ENCODE results near the gene PSMD8. TPM values are rescaled to one million over a fixed set of nuclear protein-coding genes. Genes with fewer than 3 reads are reported as not detected.
"Not testable (repeated sequence)": the region's sequence is repeated elsewhere in the genome, so short reads cannot be mapped to it uniquely, and the experiment has no call there.

The PSMD8 gene
- total RNA-seq, 1 donor from 2014 or later: 215 TPM

GRCh38 chr19:38425222-38425809 lies 50.9 kb downstream of the PSMD8 start:
- H3K27me3 Mint-ChIP-seq (ENCODE audit: low read depth, unreplicated experiment): peaks cover 18% of the 10 kb centered on the region
- H3K27ac Mint-ChIP-seq (ENCODE audit: unreplicated experiment): no peak overlapping the region
- TF ChIP-seq EZH2 (IDR thresholded peaks at IDR 0.05; ENCODE audit: insufficient read depth, low read length) (no peak), CTCF (IDR thresholded peaks at IDR 0.05; ENCODE audit: insufficient read depth, low read depth, low read length) (no peak)
- H3K36me3 Mint-ChIP-seq (ENCODE audit: low read depth, unreplicated experiment): peaks cover 2% of the 10 kb centered on the region
- H3K4me1 ChIP-seq (ENCODE audit: insufficient read depth, low read length): no peaks in the 10 kb centered on the region
- no peak for DNase-seq (ENCODE audit: low read depth)
- no peak overlapping the region for H3K9ac ChIP-seq (ENCODE audit: low read length)
- H3K4me2 ChIP-seq (ENCODE audit: low read length): no peak overlapping the region
- no peaks in the 10 kb centered on the region for H3K9me3 ChIP-seq (ENCODE audit: insufficient read depth, low read depth, low read length)
- no peak overlapping the region for H3K4me3 ChIP-seq (ENCODE audit: insufficient read depth, low read depth, low read length)
- H3K9me3 Mint-ChIP-seq (ENCODE audit: unreplicated experiment): no peaks in the 10 kb centered on the region
- H3K79me2 ChIP-seq (ENCODE audit: insufficient read depth, low read length): no peaks in the 10 kb centered on the region
- H3K4me1 Mint-ChIP-seq (ENCODE audit: low read depth, unreplicated experiment): peaks cover 1% of the 10 kb centered on the region
- H3K36me3 ChIP-seq (ENCODE audit: insufficient read depth, low read length): no peaks in the 10 kb centered on the region
- H4K20me1 ChIP-seq (ENCODE audit: insufficient read depth, low read length): no peaks in the 10 kb centered on the region
- no peak for FAIRE-seq
- H2AFZ ChIP-seq (ENCODE audit: low read depth, low read length): no peak overlapping the region
- H3K4me3 Mint-ChIP-seq (ENCODE audit: unreplicated experiment): no peak overlapping the region
- no peak overlapping the region for H3K27ac ChIP-seq (ENCODE audit: low read depth, low read length)
- H3K27me3 ChIP-seq (ENCODE audit: insufficient read depth, low read length): peaks cover 9% of the 10 kb centered on the region

GRCh38 chr19:38425810-38426466 lies 51.6 kb downstream of the PSMD8 start, which contains the start of gene RASGRP4:
TSS of gene RASGRP4 (minus strand) at chr19:38426219. CDS start at chr19:38426091, 128 bp downstream.
- H3K27ac Mint-ChIP-seq (ENCODE audit: unreplicated experiment): no peak within 1 kb of the TSS
- Histone ChIP-seq H3K9me3 (ENCODE audit: insufficient read depth, low read depth, low read length) (no peaks in the 10 kb centered on the region), H3K36me3 (ENCODE audit: insufficient read depth, low read length) (no peaks in the 10 kb centered on the region), H3K4me3 (ENCODE audit: insufficient read depth, low read depth, low read length) (no peak within 1 kb of the TSS), H3K27me3 (ENCODE audit: insufficient read depth, low read length) (peaks cover 7% of the 10 kb centered on the region), H3K79me2 (ENCODE audit: insufficient read depth, low read length) (no peaks in the 10 kb centered on the region), H3K4me2 (ENCODE audit: low read length) (no peak within 1 kb of the TSS), H3K4me1 (ENCODE audit: insufficient read depth, low read length) (no peaks in the 10 kb centered on the region), H2AFZ (ENCODE audit: low read depth, low read length) (no peak within 1 kb of the TSS), H3K9ac (ENCODE audit: low read length) (no peak within 1 kb of the TSS), H4K20me1 (ENCODE audit: insufficient read depth, low read length) (no peaks in the 10 kb centered on the region), H3K27ac (ENCODE audit: low read depth, low read length) (no peak within 1 kb of the TSS)
- no peak within 1 kb of the TSS for H3K4me3 Mint-ChIP-seq (ENCODE audit: unreplicated experiment)
- no peak for FAIRE-seq
- DNase-seq (ENCODE audit: low read depth): no peak
- peaks cover 14% of the 10 kb centered on the region for H3K27me3 Mint-ChIP-seq (ENCODE audit: low read depth, unreplicated experiment)
- peaks cover 1% of the 10 kb centered on the region for H3K4me1 Mint-ChIP-seq (ENCODE audit: low read depth, unreplicated experiment)
- H3K36me3 Mint-ChIP-seq (ENCODE audit: low read depth, unreplicated experiment): peaks cover 2% of the 10 kb centered on the region
- no peak for TF ChIP-seq CTCF (IDR thresholded peaks at IDR 0.05; ENCODE audit: insufficient read depth, low read depth, low read length)
- no peak for TF ChIP-seq EZH2 (IDR thresholded peaks at IDR 0.05; ENCODE audit: insufficient read depth, low read length)
- no peaks in the 10 kb centered on the region for H3K9me3 Mint-ChIP-seq (ENCODE audit: unreplicated experiment)

- H3K27ac ChIP-seq (ENCODE audit: low read depth, low read length); H3K4me3 Mint-ChIP-seq (ENCODE audit: unreplicated experiment); FAIRE-seq; H4K20me1 ChIP-seq (ENCODE audit: insufficient read depth, low read length); H3K36me3 Mint-ChIP-seq (ENCODE audit: low read depth, unreplicated experiment); H3K9ac ChIP-seq (ENCODE audit: low read length); DNase-seq (ENCODE audit: low read depth); H3K9me3 Mint-ChIP-seq (ENCODE audit: unreplicated experiment); H3K27ac Mint-ChIP-seq (ENCODE audit: unreplicated experiment); H2AFZ ChIP-seq (ENCODE audit: low read depth, low read length); H3K4me1 Mint-ChIP-seq (ENCODE audit: low read depth, unreplicated experiment); H3K36me3 ChIP-seq (ENCODE audit: insufficient read depth, low read length); H3K79me2 ChIP-seq (ENCODE audit: insufficient read depth, low read length); H3K4me3 ChIP-seq (ENCODE audit: insufficient read depth, low read depth, low read length); H3K9me3 ChIP-seq (ENCODE audit: insufficient read depth, low read depth, low read length); H3K4me2 ChIP-seq (ENCODE audit: low read length); H3K4me1 ChIP-seq (ENCODE audit: insufficient read depth, low read length): not testable (repeated sequence)
- H3K27me3 Mint-ChIP-seq (ENCODE audit: low read depth, unreplicated experiment): peaks cover 16% of the 10 kb centered on the region
- peaks cover 11% of the 10 kb centered on the region for H3K27me3 ChIP-seq (ENCODE audit: insufficient read depth, low read length)
Observed at GRCh38 chr19:38427035-38427677, 52.8 kb downstream of the PSMD8 start.

Data from astrocyte (in vitro differentiated cells and primary cell).